Glutamatergic neuron (in vitro differentiated cells): Measurements from ENCODE around the gene TTC16. TPM values are rescaled to one million over a fixed set of nuclear protein-coding genes. Genes with fewer than 3 reads are reported as not detected.

Source experiments
- DNase-seq: peaks from one replicate; pipeline ENCODE4 v3.0.0; 2022
- H3K27ac Mint-ChIP-seq: one replicate; pipeline ENCODE4 v1.8.0; 2020; ENCODE audit warnings: mild to moderate bottlenecking, mixed read lengths, inconsistent platforms; ENCODE audit not compliant: unreplicated experiment
- H3K27me3 Mint-ChIP-seq: one replicate; pipeline ENCODE4 v1.8.0; 2020; ENCODE audit warnings: mild to moderate bottlenecking, moderate library complexity, mixed read lengths, inconsistent platforms; ENCODE audit not compliant: unreplicated experiment
- H3K36me3 Mint-ChIP-seq: one replicate; pipeline ENCODE4 v1.8.0; 2020; ENCODE audit warnings: mild to moderate bottlenecking, mixed read lengths, inconsistent platforms; ENCODE audit not compliant: unreplicated experiment
- H3K4me1 Mint-ChIP-seq: one replicate; pipeline ENCODE4 v1.8.0; 2020; ENCODE audit warnings: mild to moderate bottlenecking, low read depth, mixed read lengths, inconsistent platforms; ENCODE audit not compliant: unreplicated experiment
- H3K4me3 Mint-ChIP-seq: one replicate; pipeline ENCODE4 v1.8.0; 2020; ENCODE audit warnings: mild to moderate bottlenecking, mixed read lengths, inconsistent platforms; ENCODE audit not compliant: unreplicated experiment
- H3K9me3 Mint-ChIP-seq: one replicate; pipeline ENCODE4 v1.8.0; 2020; ENCODE audit warnings: mild to moderate bottlenecking, moderate library complexity, mixed read lengths, inconsistent platforms; ENCODE audit not compliant: unreplicated experiment
- total RNA-seq: library from RNA; stranded (reverse); fragmentation: NEBNext Ultra II Directional; extraction: Animal tissue kit (Norgen Biotek cat#: 25700); gene quantifications from one replicate; pipeline ENCODE4 v1.2.1, GENCODE V29; 2021; ENCODE audit not compliant: unreplicated experiment
- TF ChIP-seq, protein P1 (sequence below): fragments of 200-600 bp; sonication (generic); IDR thresholded peaks from one replicate; pipeline ENCODE4 v1.5.0; 2021; ENCODE audit not compliant: partially characterized antibody, unreplicated experiment

TTC16 gene
- total RNA-seq, 1 donor from 2014 or later = not detected

DNA sequence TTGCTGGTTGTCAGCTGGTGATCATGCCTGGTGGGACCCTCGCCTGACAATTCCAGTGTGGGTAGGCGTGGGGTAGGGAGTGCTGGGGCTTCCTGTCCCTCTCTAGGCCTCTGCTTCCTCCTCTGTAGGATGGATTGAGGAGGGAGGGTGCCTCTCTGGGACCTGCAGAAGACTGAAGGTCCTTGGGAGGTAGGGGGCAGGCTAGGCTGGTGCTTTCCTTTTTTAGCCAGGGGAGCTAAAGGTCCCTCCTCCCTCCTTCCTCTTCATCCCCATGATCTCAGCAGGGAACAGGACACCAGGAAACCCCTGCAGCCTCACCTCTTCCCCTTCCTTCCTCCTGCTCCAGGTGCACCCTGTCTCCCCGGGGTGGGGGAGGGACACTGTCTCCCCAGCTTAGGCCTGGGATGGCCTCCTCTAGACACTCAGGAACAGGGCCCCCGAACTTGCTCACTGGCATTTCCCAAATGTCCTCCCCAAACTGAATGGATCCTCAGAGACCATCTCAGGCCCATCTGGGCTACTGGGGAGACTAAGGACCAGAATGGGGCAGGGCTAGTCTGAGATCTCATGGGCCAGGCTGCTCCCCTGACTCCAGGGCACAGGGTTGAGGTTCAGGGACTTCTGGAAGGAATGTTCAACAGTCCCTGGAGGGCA lies 54.2 kb downstream of the TTC16 start:
- TF ChIP-seq, protein P1, sequence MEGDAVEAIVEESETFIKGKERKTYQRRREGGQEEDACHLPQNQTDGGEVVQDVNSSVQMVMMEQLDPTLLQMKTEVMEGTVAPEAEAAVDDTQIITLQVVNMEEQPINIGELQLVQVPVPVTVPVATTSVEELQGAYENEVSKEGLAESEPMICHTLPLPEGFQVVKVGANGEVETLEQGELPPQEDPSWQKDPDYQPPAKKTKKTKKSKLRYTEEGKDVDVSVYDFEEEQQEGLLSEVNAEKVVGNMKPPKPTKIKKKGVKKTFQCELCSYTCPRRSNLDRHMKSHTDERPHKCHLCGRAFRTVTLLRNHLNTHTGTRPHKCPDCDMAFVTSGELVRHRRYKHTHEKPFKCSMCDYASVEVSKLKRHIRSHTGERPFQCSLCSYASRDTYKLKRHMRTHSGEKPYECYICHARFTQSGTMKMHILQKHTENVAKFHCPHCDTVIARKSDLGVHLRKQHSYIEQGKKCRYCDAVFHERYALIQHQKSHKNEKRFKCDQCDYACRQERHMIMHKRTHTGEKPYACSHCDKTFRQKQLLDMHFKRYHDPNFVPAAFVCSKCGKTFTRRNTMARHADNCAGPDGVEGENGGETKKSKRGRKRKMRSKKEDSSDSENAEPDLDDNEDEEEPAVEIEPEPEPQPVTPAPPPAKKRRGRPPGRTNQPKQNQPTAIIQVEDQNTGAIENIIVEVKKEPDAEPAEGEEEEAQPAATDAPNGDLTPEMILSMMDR = no peak
- H3K9me3 Mint-ChIP-seq = peaks cover 10% of the 10 kb centered on the region
- no peak overlapping the region for H3K27ac Mint-ChIP-seq
- DNase-seq = no peak
- H3K4me1 Mint-ChIP-seq = peaks cover 27% of the 10 kb centered on the region
- H3K36me3 Mint-ChIP-seq = no peaks in the 10 kb centered on the region
- peaks cover 13% of the 10 kb centered on the region for H3K27me3 Mint-ChIP-seq
- peak overlapping the region; percentile 76 for H3K4me3 Mint-ChIP-seq

DNA sequence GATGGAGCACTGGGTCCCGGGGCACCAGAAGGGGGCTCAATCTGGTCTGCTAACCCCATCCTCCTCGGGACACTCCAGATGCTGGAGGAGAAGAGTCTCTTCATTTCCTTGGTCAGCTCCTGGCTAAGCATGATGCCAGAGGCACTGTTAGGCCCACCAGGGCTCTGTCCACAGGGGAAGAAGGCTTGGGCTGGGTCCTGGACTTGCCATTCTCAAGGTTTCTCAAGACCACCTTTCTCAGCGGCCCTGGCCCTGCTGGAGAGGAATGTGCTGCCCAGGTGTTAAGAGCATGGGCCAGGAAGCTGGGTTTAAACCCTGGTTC lies 54.7 kb downstream of the TTC16 start:
- Mint-ChIP-seq H3K27ac (no peak overlapping the region), H3K36me3 (no peaks in the 10 kb centered on the region), H3K27me3 (peaks cover 11% of the 10 kb centered on the region), H3K9me3 (peaks cover 9% of the 10 kb centered on the region), H3K4me1 (peaks cover 25% of the 10 kb centered on the region), H3K4me3 (peak overlapping the region; percentile 76)
- DNase-seq = no peak
- TF ChIP-seq, protein P1 = no peak

GRCh38 chr9:127770905-127771569 lies 55.2 kb downstream of the TTC16 start:
- TF ChIP-seq, protein P1 = no peak
- Mint-ChIP-seq H3K36me3 (no peaks in the 10 kb centered on the region), H3K9me3 (peaks cover 8% of the 10 kb centered on the region), H3K4me3 (peak overlapping the region; percentile 76), H3K4me1 (peaks cover 22% of the 10 kb centered on the region), H3K27ac (no peak overlapping the region), H3K27me3 (peaks cover 9% of the 10 kb centered on the region)
- peak; percentile 99 for DNase-seq

DNA sequence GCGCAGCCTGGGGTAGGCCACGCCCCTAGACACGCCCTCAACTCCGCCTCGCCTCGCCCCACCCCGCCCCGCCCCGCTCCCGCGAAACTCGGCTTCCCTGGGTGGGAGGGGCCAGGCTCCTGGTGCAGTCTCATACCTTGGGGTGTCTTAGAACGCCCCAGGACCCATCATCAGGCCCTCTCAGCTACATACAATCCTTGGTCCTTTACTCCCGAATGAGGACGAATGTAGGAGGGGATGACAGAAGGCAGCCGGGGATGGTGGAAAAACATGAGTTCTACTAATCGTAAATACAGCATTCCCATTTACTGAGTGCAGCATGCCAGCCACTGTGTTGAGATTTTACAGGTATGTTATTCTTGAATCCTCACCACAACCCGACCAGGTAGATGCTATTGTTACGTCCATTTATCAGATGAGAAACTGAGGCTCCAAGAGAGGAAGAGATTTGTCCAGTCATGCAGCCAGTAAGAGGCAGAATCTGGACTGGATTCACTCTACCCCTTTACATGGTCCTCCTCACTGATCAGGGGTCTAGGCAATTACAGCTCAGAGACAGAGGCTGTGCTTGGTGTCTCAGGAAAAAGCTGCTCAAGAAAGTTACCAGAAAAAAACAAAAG lies 55.8 kb downstream of the TTC16 start:
- H3K4me3 Mint-ChIP-seq = peak overlapping the region; percentile 76
- H3K4me1 Mint-ChIP-seq = peaks cover 18% of the 10 kb centered on the region
- DNase-seq = no peak
- TF ChIP-seq, protein P1 = no peak
- peaks cover 5% of the 10 kb centered on the region for H3K27me3 Mint-ChIP-seq
- peaks cover 5% of the 10 kb centered on the region for H3K9me3 Mint-ChIP-seq
- no peaks in the 10 kb centered on the region for H3K36me3 Mint-ChIP-seq
- no peak overlapping the region for H3K27ac Mint-ChIP-seq

DNA sequence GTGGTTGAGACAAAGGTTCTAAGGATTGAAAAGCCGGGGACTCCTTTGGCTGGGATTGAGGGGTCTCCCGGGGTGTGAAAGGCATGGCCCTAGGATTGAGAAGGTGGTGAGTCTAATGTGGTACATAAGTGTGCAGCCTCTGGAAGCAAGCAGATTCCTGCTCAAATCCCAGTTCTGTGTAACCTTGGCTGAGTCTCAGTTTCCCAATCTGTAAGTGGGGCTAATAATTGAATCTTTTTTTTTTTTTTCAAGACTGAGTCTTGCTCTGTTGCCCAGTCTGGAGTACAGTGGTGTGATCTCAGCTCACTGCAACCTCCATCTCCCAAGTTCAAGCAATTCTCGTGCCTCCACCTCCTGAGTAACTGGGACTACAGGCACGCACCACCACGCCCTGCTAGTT lies 56.7 kb downstream of the TTC16 start:
- Mint-ChIP-seq H3K4me3 (no peak overlapping the region), H3K36me3 (no peaks in the 10 kb centered on the region), H3K9me3 (peaks cover 7% of the 10 kb centered on the region), H3K27ac (no peak overlapping the region), H3K4me1 (peaks cover 16% of the 10 kb centered on the region), H3K27me3 (peaks cover 5% of the 10 kb centered on the region)
- TF ChIP-seq, protein P1 = no peak
- no peak for DNase-seq
